Colonic mucosa (tissue), 4 donors: ENCODE data around the gene LRRC70. TPM values are rescaled to one million over a fixed set of nuclear protein-coding genes. Genes with fewer than 3 reads are reported as not detected.

Experiments
- DNase-seq: peaks from one replicate; pipeline ENCODE4 v3.0.0-alpha.2; 2020
- H3K27ac ChIP-seq: fragments of 200-600 bp; one replicate; pipeline ENCODE4 v1.8.0; 2021
- H3K27me3 ChIP-seq: fragments of 200-600 bp; one replicate; pipeline ENCODE4 v1.8.0; 2021
- H3K36me3 ChIP-seq: fragments of 200-600 bp; one replicate; pipeline ENCODE4 v1.8.0; 2021
- H3K4me1 ChIP-seq: fragments of 200-600 bp; one replicate; pipeline ENCODE4 v1.8.0; 2021; ENCODE audit warnings: mild to moderate bottlenecking
- H3K4me3 ChIP-seq: fragments of 200-600 bp; one replicate; pipeline ENCODE4 v1.8.0; 2021
- H3K9ac ChIP-seq, 2 donors: one replicate each; pipeline ENCODE4 v1.7.0; 2013; ENCODE audit warnings: control low read depth in 2 of 2, low read depth in 2 of 2, low read length in 2 of 2
- H3K9me3 ChIP-seq: fragments of 200-600 bp; one replicate; pipeline ENCODE4 v1.8.0; 2021
- CTCF ChIP-seq: fragments of 200-600 bp; IDR thresholded peaks from one replicate; pipeline ENCODE4 v1.8.0; 2022; ENCODE audit warnings: antibody characterized with exemption, mild to moderate bottlenecking
- intact Hi-C: fragments of 100-400 bp; cut with DNase I; formaldehyde crosslinking; loops from one replicate; pipeline ENCODE4 v1.14.1; 2022
- total RNA-seq, 2 donors: library from RNA; stranded (reverse); fragmentation: NEBNext Ultra II Directional in 1 of 2; extraction: Animal tissue kit (Norgen Biotek cat#: 25700) in 1 of 2; gene quantifications; one replicate each; pipeline ENCODE4 v1.2.1, GENCODE V29; 2021
- donor health status: healthy.
- donor health status: DM: no; HTN: no; CAD: no.
- donor health status: DM: no; HTN: no; CAD: no.

LRRC70 gene
- total RNA-seq, 2 donors from 2014 or later, result 1.0 to 2.7 TPM

GRCh38 chr5:62594364-62594984 lies 15.9 kb downstream of the LRRC70 start:
- Histone ChIP-seq H3K9ac (no peak overlapping the region), H3K4me3 (no peak overlapping the region), H3K36me3 (no peaks in the 10 kb centered on the region), H3K4me1 (no peaks in the 10 kb centered on the region), H3K9me3 (no peaks in the 10 kb centered on the region), H3K27ac (no peak overlapping the region), H3K27me3 (no peaks in the 10 kb centered on the region)
- intact Hi-C loops, result no loop called here
- TF ChIP-seq CTCF, result no peak
- no peak for DNase-seq

GRCh38 chr5:62596096-62596495 lies 17.5 kb downstream of the LRRC70 start:
- no peak for TF ChIP-seq CTCF
- intact Hi-C loops, result no loop called here
- no peak for DNase-seq
- Histone ChIP-seq H3K27ac (no peak overlapping the region), H3K4me3 (no peak overlapping the region), H3K36me3 (no peaks in the 10 kb centered on the region), H3K9ac (no peak overlapping the region), H3K27me3 (no peaks in the 10 kb centered on the region), H3K4me1 (no peaks in the 10 kb centered on the region), H3K9me3 (no peaks in the 10 kb centered on the region)

DNA sequence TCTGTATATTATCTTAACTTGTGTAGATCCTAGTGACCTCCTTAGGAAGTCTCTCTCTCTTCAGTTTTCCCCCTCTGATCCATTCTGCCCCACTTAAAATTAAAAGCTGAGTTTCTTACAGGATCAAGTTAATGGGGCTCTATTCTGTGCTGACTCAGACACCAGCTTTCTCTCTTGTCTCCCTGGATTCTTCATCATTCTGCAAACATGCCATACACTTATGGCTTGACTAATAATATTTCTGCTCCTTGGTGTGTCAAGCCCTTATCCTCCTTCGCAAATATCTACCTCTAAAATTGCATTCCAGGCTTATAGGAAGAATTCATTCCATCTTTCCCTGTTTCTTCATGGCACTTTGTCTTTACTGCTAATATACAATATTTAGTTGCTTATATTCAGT lies 18.1 kb downstream of the LRRC70 start:
- intact Hi-C loops, result no loop called here
- no peak for DNase-seq
- H3K4me1 ChIP-seq, result no peaks in the 10 kb centered on the region
- H3K4me3 ChIP-seq, result no peak overlapping the region
- H3K27ac ChIP-seq, result no peak overlapping the region
- H3K27me3 ChIP-seq, result no peaks in the 10 kb centered on the region
- TF ChIP-seq CTCF, result no peak
- H3K36me3 ChIP-seq, result no peaks in the 10 kb centered on the region
- no peak overlapping the region for H3K9ac ChIP-seq
- H3K9me3 ChIP-seq, result no peaks in the 10 kb centered on the region

DNA sequence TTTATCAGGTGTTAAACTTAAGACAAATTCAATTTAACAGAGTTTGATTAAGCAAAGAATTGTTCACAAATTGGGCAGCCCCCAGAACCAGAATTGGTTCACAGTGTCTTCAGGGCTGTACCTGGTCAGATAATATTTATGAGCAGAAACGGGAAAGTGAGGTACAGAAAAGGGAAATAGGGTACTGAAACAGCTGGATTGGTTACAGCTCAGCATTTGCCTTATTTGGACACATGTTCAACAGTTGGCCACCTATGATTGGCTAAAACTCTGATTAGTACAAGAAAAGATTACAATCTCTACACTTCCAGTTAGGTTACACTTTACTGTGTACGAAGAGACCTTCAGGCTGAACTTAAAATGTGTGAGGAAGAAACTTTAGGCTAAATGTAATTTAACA lies 18.7 kb downstream of the LRRC70 start:
- Histone ChIP-seq H3K4me1 (no peaks in the 10 kb centered on the region), H3K36me3 (no peaks in the 10 kb centered on the region), H3K27me3 (no peaks in the 10 kb centered on the region), H3K9me3 (no peaks in the 10 kb centered on the region), H3K27ac (no peak overlapping the region), H3K4me3 (no peak overlapping the region), H3K9ac (no peak overlapping the region)
- DNase-seq, result no peak
- no peak for TF ChIP-seq CTCF
- intact Hi-C loops, result no loop called here

GRCh38 chr5:62600560-62601252 lies 22.1 kb downstream of the LRRC70 start:
- Histone ChIP-seq H3K27ac (no peak overlapping the region), H3K9ac (no peak overlapping the region), H3K27me3 (no peaks in the 10 kb centered on the region), H3K36me3 (no peaks in the 10 kb centered on the region), H3K4me3 (no peak overlapping the region), H3K9me3 (no peaks in the 10 kb centered on the region), H3K4me1 (no peaks in the 10 kb centered on the region)
- intact Hi-C loops, result no loop called here
- DNase-seq, result no peak
- TF ChIP-seq CTCF, result no peak
